ENCODE data around the gene PCDHB7. TPM values are rescaled to one million over a fixed set of nuclear protein-coding genes. Genes with fewer than 3 reads are reported as not detected.

The PCDHB7 gene
- total RNA-seq: 0.57 and 0.98 TPM in 2 replicates

DNA sequence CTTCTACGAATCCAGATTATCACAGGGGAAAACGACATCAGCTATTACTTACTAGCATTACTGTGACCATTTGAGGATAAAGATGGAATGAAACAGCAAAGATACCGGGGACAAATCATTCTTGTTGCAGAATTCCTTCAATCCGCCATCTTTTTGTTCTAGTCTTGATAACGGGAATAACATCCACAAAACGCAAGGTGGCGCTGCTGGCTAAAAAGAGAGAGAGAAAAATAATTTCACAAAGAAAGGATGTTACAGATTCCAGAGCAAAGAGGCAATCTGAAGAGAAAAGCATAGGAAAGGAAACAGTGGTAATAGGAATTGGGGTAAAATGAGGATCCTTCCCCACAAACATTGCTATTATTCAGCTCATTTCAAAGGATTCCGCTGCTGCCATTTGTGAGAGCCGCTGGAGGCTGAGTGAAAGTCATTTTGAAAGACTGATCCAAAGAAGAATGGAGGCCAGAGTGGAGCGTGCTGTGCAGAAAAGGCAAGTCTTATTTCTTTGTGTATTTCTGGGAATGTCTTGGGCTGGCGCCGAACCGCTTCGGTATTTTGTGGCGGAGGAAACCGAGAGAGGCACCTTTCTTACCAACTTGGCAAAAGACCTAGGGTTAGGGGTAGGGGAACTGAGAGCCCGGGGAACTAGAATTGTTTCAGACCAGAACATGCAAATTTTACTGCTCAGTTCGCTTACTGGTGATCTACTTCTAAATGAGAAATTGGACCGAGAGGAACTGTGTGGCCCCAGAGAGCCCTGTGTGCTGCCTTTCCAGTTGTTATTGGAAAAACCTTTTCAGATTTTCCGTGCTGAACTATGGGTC lies at the start of gene PCDHB7:
PCDHB7 (plus strand) TSS at position 264 of the 824 bp plus-strand sequence; CDS start at position 456, 192 bp downstream.

GRCh38 chr5:141135030-141135717 lies 37.3 kb upstream of the PCDHB7 start, which contains the start of gene PCDHB5:
TSS of gene PCDHB5 (plus strand) at chr5:141135206. CDS start at chr5:141135435, 229 bp downstream.

GRCh38 chr5:141149812-141150211 lies 22.6 kb upstream of the PCDHB7 start, which contains the start of gene PCDHB6:
TSS of gene PCDHB6 (plus strand) at chr5:141150057. CDS start at chr5:141150258, 201 bp downstream.

GRCh38 chr5:141177577-141178191 lies 5.2 kb downstream of the PCDHB7 start, which contains the start of gene PCDHB8:
TSS of gene PCDHB8 (plus strand) at chr5:141177790. CDS start at chr5:141178035, 245 bp downstream.

GRCh38 chr5:141182248-141182647 lies 9.8 kb downstream of the PCDHB7 start, which contains the start of gene PCDHB16:
TSS of gene PCDHB16 (plus strand) at chr5:141182387. CDS start at chr5:141182560, 173 bp downstream.

DNA sequence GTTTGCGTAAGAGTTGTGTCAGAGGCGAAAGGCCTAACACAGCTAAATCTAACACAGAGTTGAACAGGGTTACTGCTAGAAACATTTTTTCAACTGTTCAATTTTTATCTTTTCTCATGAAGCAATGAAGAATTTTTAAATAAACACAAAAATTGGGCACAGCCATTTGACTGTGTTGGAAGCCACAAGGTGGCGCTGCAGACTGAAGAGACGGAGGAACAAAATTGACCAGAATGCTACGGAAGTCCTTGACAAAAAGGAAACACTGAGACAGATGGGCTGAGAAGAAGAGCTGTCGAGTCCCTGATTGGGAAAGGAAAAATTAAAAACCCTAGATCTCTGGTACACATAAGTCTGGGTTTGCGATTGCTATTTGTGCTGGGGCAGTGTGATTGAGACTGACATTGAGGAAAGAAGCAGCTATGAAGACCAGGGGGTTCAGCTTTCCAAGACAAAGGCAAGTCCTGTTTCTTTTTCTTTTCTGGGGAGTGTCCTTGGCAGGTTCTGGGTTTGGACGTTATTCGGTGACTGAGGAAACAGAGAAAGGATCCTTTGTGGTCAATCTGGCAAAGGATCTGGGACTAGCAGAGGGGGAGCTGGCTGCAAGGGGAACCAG lies 14.6 kb downstream of the PCDHB7 start, which contains the start of gene PCDHB9:
PCDHB9 (plus strand) TSS at position 265 of the 616 bp plus-strand sequence; CDS start at position 423, 158 bp downstream.

DNA sequence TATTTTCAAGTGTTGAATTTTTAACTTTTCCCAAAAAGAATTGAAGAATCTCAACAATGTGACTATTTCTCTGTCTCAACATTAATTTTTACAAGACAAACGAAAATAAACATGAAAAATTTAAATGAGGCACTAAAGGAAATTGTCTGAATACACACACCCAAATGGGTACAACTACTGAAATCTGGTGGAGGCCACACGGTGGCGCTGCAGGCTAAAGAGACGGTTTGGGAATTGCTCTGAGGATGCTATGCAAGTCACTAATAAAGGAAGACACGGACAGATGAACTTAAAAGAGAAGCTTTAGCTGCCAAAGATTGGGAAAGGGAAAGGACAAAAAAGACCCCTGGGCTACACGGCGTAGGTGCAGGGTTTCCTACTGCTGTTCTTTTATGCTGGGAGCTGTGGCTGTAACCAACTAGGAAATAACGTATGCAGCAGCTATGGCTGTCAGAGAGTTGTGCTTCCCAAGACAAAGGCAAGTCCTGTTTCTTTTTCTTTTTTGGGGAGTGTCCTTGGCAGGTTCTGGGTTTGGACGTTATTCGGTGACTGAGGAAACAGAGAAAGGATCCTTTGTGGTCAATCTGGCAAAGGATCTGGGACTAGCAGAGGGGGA lies 19.8 kb downstream of the PCDHB7 start, which contains the start of gene PCDHB10:
PCDHB10 (plus strand) TSS at position 244 of the 616 bp plus-strand sequence; CDS start at position 444, 200 bp downstream.

DNA sequence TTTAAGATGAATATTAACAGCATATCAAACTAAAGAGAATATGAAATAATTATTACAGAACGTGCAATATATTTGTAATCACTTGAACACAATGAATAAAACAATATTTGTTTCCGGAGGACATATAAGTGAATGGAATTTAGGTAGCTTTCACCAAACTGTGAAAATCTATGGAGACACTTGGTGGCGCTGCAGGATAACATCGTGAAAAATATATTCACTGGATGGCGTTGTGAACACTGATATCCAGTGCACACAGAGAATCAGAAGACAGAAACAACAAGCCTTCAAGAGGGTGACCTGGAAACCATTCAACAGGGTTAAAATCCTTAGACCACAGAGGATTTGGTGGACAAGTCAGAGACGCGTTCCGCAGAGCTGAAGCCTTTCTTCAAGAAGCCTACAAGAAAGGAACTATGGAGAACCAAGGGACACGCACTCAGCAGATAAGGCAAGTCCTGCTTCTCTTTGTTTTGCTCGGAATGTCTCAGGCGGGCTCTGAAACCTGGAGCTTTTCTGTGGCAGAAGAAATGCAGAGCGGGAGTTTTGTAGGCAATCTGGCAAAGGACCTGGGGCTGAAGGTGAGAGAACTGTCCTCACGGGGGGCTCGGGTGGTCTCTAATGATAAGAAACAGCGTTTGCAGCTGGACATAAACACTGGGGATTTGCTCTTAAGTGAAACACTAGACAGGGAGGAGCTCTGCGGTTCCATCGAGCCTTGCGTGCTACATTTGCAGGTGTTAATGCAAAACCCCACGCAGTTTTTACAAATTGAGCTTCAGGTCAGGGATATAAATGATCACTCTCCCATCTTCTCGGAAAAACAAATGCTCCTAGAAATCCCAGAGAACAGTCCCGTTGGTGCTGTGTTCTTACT lies 27.2 kb downstream of the PCDHB7 start, which contains the start of gene PCDHB11:
PCDHB11 (plus strand) TSS at position 269 of the 877 bp plus-strand sequence; CDS start at position 417, 148 bp downstream.

GRCh38 chr5:141208478-141208877 lies 36.0 kb downstream of the PCDHB7 start, which contains the start of gene PCDHB12:
TSS of gene PCDHB12 (plus strand) at chr5:141208719. CDS start at chr5:141208908, 189 bp downstream.

DNA sequence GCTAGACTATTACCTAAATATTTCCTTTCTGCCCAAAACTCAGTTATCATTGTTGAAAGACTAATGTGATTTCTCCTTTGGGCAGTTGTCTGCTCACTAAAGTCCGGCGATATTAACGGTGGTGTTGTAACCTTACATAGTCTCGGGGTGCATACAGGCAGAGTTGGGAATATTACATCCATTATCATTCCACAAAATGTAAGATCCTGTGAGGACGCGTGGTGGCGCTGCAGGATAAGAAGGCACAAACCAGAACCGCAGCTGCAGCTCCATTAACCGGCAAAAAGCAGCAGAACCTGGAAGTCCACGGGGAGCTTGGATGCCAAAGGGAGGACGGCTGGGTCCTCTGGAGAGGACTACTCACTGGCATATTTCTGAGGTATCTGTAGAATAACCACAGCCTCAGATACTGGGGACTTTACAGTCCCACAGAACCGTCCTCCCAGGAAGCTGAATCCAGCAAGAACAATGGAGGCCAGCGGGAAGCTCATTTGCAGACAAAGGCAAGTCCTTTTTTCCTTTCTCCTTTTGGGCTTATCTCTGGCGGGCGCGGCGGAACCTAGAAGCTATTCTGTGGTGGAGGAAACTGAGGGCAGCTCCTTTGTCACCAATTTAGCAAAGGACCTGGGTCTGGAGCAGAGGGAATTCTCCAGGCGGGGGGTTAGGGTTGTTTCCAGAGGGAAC lies 41.4 kb downstream of the PCDHB7 start, which contains the start of gene PCDHB13:
PCDHB13 (plus strand) TSS at position 264 of the 684 bp plus-strand sequence; CDS start at position 469, 205 bp downstream.

GRCh38 chr5:141223112-141223783 lies 50.8 kb downstream of the PCDHB7 start, which contains the start of gene PCDHB14:
TSS of gene PCDHB14 (plus strand) at chr5:141223343. CDS start at chr5:141223506, 163 bp downstream.

Other genes with a start within 250 kb of the PCDHB7 start
- gene PCDHAC1, start 246.3 kb upstream of the PCDHB7 start, total RNA-seq: 0.10 and 0.33 TPM in 2 replicates
- gene PCDHAC2, start 206.2 kb upstream of the PCDHB7 start, total RNA-seq: 0.33 and 1.9 TPM in 2 replicates
- gene PCDHB1, start 121.3 kb upstream of the PCDHB7 start, total RNA-seq: not detected in 2 replicates
- gene PCDHB2, start 78.0 kb upstream of the PCDHB7 start, total RNA-seq: 1.6 and 2.0 TPM in 2 replicates
- 0.57 and 0.65 TPM in 2 replicates for gene PCDHB3, start 72.2 kb upstream of the PCDHB7 start, total RNA-seq
- gene PCDHB4, start 50.8 kb upstream of the PCDHB7 start, total RNA-seq: 0.19 and 0.33 TPM in 2 replicates
- 0.98 and 1.3 TPM in 2 replicates for gene PCDHB5, start 37.4 kb upstream of the PCDHB7 start, total RNA-seq
- under 0.01 and 0.19 TPM in 2 replicates for gene PCDHB6, start 22.6 kb upstream of the PCDHB7 start, total RNA-seq
- 0.29 and 1.3 TPM in 2 replicates for gene PCDHB8, start 5.1 kb downstream of the PCDHB7 start, total RNA-seq
- gene PCDHB16, start 9.7 kb downstream of the PCDHB7 start, total RNA-seq: 0.65 and 0.86 TPM in 2 replicates
- 0.38 and 0.65 TPM in 2 replicates for gene PCDHB9, start 14.5 kb downstream of the PCDHB7 start, total RNA-seq
- 1.1 and 1.3 TPM in 2 replicates for gene PCDHB10, start 19.7 kb downstream of the PCDHB7 start, total RNA-seq
- gene PCDHB11, start 27.0 kb downstream of the PCDHB7 start, total RNA-seq: 0.57 and 0.65 TPM in 2 replicates
- gene PCDHB12, start 36.1 kb downstream of the PCDHB7 start, total RNA-seq: 0.76 and 0.98 TPM in 2 replicates
- 1.3 and 2.6 TPM in 2 replicates for gene PCDHB13, start 41.3 kb downstream of the PCDHB7 start, total RNA-seq
- 0.98 and 1.2 TPM in 2 replicates for gene PCDHB14, start 50.7 kb downstream of the PCDHB7 start, total RNA-seq
- gene PCDHB15, start 72.8 kb downstream of the PCDHB7 start, total RNA-seq: 0.98 and 1.1 TPM in 2 replicates
- 0.48 TPM in 1 of 2 replicates, not detected in the other for gene SLC25A2, start 131.4 kb downstream of the PCDHB7 start, total RNA-seq
- gene TAF7, start 148.1 kb downstream of the PCDHB7 start, total RNA-seq: 46.4 and 51.5 TPM in 2 replicates
- 0.65 and 0.67 TPM in 2 replicates for gene PCDHGA1, start 157.9 kb downstream of the PCDHB7 start, total RNA-seq
- 1.6 and 2.9 TPM in 2 replicates for gene PCDHGA2, start 166.1 kb downstream of the PCDHB7 start, total RNA-seq
- 0.86 and 1.3 TPM in 2 replicates for gene PCDHGA3, start 171.2 kb downstream of the PCDHB7 start, total RNA-seq
- 0.96 and 2.3 TPM in 2 replicates for gene PCDHGB1, start 177.5 kb downstream of the PCDHB7 start, total RNA-seq
- gene PCDHGA4, start 182.4 kb downstream of the PCDHB7 start, total RNA-seq: 6.3 and 9.1 TPM in 2 replicates
- gene PCDHGB2, start 187.3 kb downstream of the PCDHB7 start, total RNA-seq: 3.2 and 4.6 TPM in 2 replicates
- 1.5 and 1.6 TPM in 2 replicates for gene PCDHGA5, start 191.5 kb downstream of the PCDHB7 start, total RNA-seq
- 6.5 and 8.8 TPM in 2 replicates for gene PCDHGB3, start 197.6 kb downstream of the PCDHB7 start, total RNA-seq
- 6.0 and 7.2 TPM in 2 replicates for gene PCDHGA6, start 201.2 kb downstream of the PCDHB7 start, total RNA-seq
- gene PCDHGA7, start 210.1 kb downstream of the PCDHB7 start, total RNA-seq: 3.0 and 4.6 TPM in 2 replicates
- gene PCDHGB4, start 215.1 kb downstream of the PCDHB7 start, total RNA-seq: 15.0 and 15.2 TPM in 2 replicates
- 2.0 and 2.9 TPM in 2 replicates for gene PCDHGA8, start 220.0 kb downstream of the PCDHB7 start, total RNA-seq
- gene PCDHGB5, start 225.3 kb downstream of the PCDHB7 start, total RNA-seq: 22.4 and 26.1 TPM in 2 replicates
- 5.6 and 6.1 TPM in 2 replicates for gene PCDHGA9, start 230.1 kb downstream of the PCDHB7 start, total RNA-seq
- gene PCDHGB6, start 235.4 kb downstream of the PCDHB7 start, total RNA-seq: 4.3 and 6.2 TPM in 2 replicates
- gene PCDHGA10, start 240.3 kb downstream of the PCDHB7 start, total RNA-seq: 8.8 and 9.6 TPM in 2 replicates
- 10.9 and 15.7 TPM in 2 replicates for gene PCDHGB7, start 245.0 kb downstream of the PCDHB7 start, total RNA-seq
- gene PCDHGA11, start 248.4 kb downstream of the PCDHB7 start, total RNA-seq: 11.4 and 12.4 TPM in 2 replicates